Retinal pigment epithelial cell (primary cell): ENCODE results near the gene PERM1.
A peak's percentile ranks its signal among the peaks of the same experiment; 100 is the strongest.
"Not testable (repeated sequence)": the region's sequence is repeated elsewhere in the genome, so short reads cannot be mapped to it uniquely, and the experiment has no call there.

Source experiments
- DNase-seq: peaks from one replicate; pipeline ENCODE4 v3.0.0-alpha.2; 2010; ENCODE audit warnings: low read depth
- H3K4me3 ChIP-seq: 2 replicates; pipeline ENCODE4 v1.5.1; 2011; ENCODE audit warnings: mild to moderate bottlenecking, low read length, control low read depth, moderate library complexity
- CTCF ChIP-seq: conservative IDR thresholded peaks from 2 replicates; pipeline ENCODE4 v1.5.1; 2011; ENCODE audit warnings: low read depth, low read length, control low read depth, inconsistent platforms

Gene PERM1

DNA sequence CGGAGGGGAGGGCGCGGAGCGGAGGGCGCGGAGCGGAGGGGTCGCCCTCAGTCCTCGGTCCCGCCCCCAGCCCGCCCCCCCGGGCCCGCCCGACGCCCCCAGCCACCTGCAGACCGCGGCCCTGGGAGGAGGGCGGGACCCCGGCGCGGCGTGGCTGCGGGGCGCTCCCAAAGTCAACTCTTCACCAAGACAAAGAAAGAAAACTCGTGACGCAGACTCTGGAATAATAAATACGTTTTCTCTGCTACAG, 16.8 kb upstream of the PERM1 start:
- TF ChIP-seq CTCF: no peak
- H3K4me3 ChIP-seq: peak overlapping the region; percentile 55
- DNase-seq: no peak

- peak; percentile 3 for TF ChIP-seq CTCF
- peak overlapping the region; percentile 46 for H3K4me3 ChIP-seq
- no peak for DNase-seq
These were observed 16.3 kb upstream of the PERM1 start for GRCh38 chr1:997993-998744.

DNA sequence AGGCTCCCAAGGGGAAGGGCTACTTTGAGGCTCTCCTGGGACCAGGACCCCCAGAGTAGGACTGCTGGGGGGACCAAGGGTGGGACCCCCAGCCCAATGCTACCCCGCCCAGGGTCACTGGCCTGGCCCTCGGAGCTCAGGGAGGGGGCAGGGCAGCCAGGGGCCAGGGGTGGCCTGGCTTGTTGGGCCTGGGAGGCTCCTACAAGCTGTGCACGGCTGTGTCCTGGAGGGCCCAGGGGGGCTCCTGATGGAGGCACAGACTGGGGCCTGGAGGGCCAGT, 15.8 kb upstream of the PERM1 start:
- TF ChIP-seq CTCF: no peak
- no peak for DNase-seq
- H3K4me3 ChIP-seq: no peak overlapping the region

DNA sequence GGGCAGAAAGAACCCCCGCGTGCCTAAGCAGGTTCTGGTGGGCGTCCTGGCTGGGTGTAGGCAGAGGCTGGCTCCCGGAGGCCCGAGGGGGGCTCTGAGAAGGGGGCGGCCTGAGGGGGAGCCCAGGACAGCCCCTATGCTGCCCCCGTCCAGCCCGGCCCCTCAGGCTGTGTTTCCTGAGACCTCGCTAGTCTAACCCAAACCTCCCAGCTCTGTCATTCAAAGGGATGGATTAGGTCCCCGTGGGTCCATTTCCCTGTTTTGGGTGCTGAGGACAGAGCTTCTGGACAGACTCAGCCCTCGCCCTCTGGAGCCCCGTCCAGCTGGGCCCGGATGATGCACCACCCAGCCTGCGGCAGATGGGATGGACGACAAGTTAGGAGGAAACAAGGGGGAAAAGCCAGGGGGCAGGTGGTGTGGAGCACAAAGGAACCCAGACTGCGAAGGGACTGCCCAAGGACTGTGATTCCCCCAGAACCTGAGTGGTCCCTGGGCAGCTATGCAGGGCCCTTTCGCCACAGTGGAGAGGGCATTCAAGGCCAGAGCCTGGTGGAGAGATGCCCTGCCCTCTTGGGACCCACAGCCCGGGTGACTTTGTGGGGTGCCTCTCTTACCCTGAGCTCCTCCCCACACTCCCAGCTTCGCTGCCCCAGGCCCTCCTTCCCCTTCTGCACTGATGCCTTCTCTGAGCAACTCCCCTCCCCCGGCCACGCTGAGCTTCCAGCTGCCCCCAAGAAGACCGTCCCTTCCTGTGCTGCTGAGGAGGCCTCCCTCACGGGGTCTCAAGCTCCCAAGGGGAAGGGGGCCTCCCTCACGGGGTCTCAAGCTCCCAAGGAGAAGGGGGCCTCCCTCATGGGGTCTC, 15.2 kb upstream of the PERM1 start:
- no peak for DNase-seq
- no peak for TF ChIP-seq CTCF
- H3K4me3 ChIP-seq: no peak overlapping the region

DNA sequence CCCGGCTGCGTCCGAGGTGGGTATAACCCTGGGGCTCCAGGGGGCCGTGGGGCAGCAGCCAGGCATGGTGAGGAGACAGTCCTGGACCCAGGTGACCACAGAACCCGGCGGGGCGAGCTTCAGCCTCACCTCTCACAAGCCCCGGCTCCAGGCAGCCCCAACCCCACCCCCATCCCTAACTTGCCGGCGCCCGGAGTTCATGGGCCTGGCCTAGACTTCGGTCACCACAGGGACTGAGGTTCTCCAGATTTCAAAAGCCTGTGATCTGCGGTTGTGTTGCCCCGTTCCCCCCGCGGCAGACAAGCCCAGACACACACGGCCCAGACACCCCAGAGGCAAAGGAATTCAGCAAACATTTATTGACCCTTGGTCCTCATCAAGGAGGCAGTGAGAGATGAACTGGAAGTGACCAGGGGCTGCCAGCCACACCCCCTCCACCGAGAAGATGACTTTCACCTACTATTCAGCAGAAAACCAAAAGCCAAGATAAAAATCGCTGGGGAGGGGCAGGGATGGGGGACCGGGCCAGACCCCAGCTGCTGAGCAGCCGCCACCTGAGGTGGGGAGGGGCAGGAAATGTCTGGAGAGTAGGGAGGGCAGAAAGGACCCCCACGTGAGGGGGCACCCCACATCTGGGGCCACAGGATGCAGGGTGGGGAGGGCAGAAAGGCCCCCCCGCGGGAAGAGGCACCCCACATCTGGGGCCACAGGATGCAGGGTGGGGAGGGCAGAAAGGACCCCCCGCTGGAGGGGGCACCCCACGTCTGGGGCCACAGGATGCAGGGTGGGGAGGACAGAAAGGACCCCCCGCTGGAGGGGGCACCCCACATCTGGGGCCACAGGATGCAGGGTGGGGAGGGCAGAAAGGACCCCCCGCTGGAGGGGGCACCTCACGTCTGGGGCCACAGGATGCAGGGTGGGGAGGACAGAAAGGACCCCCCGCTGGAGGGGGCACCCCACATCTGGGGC, 14.1 kb upstream of the PERM1 start:
- DNase-seq: no peak
- no peak overlapping the region for H3K4me3 ChIP-seq
- TF ChIP-seq CTCF: no peak

DNA sequence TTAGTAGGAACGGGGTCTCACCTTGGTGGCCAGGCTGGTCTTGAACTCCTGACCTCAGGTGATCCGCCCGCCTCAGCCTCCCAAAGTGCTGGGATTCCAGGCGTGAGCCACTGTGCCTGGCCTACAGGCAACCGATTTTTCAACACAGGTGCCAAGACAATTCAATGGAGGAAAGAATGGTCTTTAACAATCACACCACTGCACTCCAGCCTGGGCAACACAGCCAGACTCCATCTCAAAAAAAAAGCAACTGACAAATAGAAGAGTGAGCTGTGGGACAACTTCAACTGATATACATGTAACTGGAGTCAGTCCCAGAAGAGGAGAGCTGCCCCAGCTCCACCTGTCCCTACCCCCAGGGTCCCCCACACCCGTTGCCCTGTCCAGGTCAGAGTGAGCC, 12.7 kb upstream of the PERM1 start:
- not testable (repeated sequence) for DNase-seq, H3K4me3 ChIP-seq

- no peak for TF ChIP-seq CTCF
- no peak for DNase-seq
- H3K4me3 ChIP-seq: no peak overlapping the region
These were observed 11.6 kb upstream of the PERM1 start for GRCh38 chr1:993379-993995.
